Thyroid gland (tissue), 4 donors: ENCODE measurements around the gene CCBE1. TPM values are rescaled to one million over a fixed set of nuclear protein-coding genes. Genes with fewer than 3 reads are reported as not detected.

ENCODE experiments used
- DNase-seq, 2 donors: peaks; one replicate each; pipeline ENCODE4 v3.0.0-alpha.2; 2019
- H3K27ac ChIP-seq, 3 donors: fragments of 200-600 bp; sonication (generic); 1 replicate in 2 of 3; 2 replicates in 1 of 3; pipeline ENCODE4 v1.5.1; 2016 to 2019; ENCODE audit warnings: mild to moderate bottlenecking in 1 of 3, moderate library complexity in 1 of 3
- H3K27me3 ChIP-seq: fragments of 200-600 bp; sonication (generic); one replicate; pipeline ENCODE4 v1.5.1; 2019
- H3K36me3 ChIP-seq, 2 donors: fragments of 200-600 bp; sonication (generic); one replicate each; pipeline ENCODE4 v1.5.1; 2016 to 2019
- H3K4me1 ChIP-seq, 2 donors: fragments of 200-600 bp; sonication (generic); one replicate each; pipeline ENCODE4 v1.5.1; 2017 to 2019
- H3K4me3 ChIP-seq, 3 donors: fragments of 200-600 bp; sonication (generic); replicated peaks in 1 of 3; 1 replicate in 2 of 3; 2 replicates in 1 of 3; pipeline ENCODE4 v1.5.1; 2016; ENCODE audit warnings: mild to moderate bottlenecking in 1 of 3
- H3K9me3 ChIP-seq: fragments of 200-600 bp; sonication (generic); one replicate; pipeline ENCODE4 v1.5.1; 2017
- POLR2A ChIP-seq, 2 donors: fragments of 450-650 bp; IDR thresholded peaks; one replicate each; pipeline ENCODE4 v1.6.1; 2017; ENCODE audit warnings: antibody characterized with exemption in 2 of 2, mild to moderate bottlenecking in 2 of 2, moderate library complexity in 1 of 2
- WGBS, 2 donors: methylation state at CpG; one replicate each; pipeline ENCODE4 v1.1.5; 2017; 5-methylcytosine and 5-hydroxymethylcytosine counted together
- intact Hi-C: fragments of 100-400 bp; cut with DNase I; formaldehyde crosslinking; loops from one replicate; pipeline ENCODE4 v1.15.1; 2023
- total RNA-seq, 4 donors: library from RNA; depleted of rRNA; stranded (reverse); fragments of >200 nt; gene quantifications; one replicate each; pipeline ENCODE4 v1.2.3, GENCODE V29; 2016
- TF ChIP-seq, protein P1 (sequence below), 6 experiments: fragments of 200-600 bp in 3 of 6; fragments of 450-650 bp in 3 of 6; sonication (generic) in 3 of 6; IDR thresholded peaks; one replicate each; pipeline ENCODE4 v1.5.1; 2016 to 2019; ENCODE audit warnings: antibody characterized with exemption in 6 of 6, mild to moderate bottlenecking in 2 of 6, inconsistent platforms in 1 of 6, moderate library complexity in 1 of 6

The CCBE1 gene
- total RNA-seq, 4 donors from 2014 or later: 0.34 to 9.0 (median 1.1) TPM

DNA sequence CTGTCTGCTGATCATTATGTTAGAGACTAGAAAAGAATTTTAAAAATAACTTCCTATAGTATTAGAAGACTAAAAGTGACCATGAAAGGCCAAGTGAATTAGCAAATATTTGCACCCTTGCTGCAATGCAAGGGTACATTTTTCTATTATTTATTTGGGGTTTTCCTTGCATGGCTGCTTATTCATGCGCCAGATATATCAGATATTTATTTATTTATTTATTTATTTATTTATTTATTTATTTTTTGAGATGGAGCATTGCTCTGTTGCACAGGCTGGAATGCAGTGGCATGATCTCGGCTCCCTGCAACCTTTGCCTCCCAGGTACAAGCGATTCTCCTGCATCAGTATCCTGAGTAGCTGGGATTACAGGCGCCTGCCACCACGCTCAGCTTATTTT, 211.8 kb downstream of the CCBE1 start:
- 80 to 88% methylated on average over 5 of the region's 5 CpGs for whole genome bisulfite sequencing, 2 donors
- no peaks in the 10 kb centered on the region for H3K9me3 ChIP-seq
- H3K36me3 ChIP-seq: no peaks in the 10 kb centered on the region
- H3K27me3 ChIP-seq: no peaks in the 10 kb centered on the region
- DNase-seq: no peak
- no peaks in the 10 kb centered on the region for H3K4me1 ChIP-seq
- intact Hi-C loops: no loop called here
- no peak overlapping the region for H3K4me3 ChIP-seq
- no peak for TF ChIP-seq POLR2A (IDR thresholded peaks at IDR 0.05)
- TF ChIP-seq, protein P1, sequence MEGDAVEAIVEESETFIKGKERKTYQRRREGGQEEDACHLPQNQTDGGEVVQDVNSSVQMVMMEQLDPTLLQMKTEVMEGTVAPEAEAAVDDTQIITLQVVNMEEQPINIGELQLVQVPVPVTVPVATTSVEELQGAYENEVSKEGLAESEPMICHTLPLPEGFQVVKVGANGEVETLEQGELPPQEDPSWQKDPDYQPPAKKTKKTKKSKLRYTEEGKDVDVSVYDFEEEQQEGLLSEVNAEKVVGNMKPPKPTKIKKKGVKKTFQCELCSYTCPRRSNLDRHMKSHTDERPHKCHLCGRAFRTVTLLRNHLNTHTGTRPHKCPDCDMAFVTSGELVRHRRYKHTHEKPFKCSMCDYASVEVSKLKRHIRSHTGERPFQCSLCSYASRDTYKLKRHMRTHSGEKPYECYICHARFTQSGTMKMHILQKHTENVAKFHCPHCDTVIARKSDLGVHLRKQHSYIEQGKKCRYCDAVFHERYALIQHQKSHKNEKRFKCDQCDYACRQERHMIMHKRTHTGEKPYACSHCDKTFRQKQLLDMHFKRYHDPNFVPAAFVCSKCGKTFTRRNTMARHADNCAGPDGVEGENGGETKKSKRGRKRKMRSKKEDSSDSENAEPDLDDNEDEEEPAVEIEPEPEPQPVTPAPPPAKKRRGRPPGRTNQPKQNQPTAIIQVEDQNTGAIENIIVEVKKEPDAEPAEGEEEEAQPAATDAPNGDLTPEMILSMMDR (IDR thresholded peaks at IDR 0.05): no peak
- H3K27ac ChIP-seq: no peak overlapping the region

DNA sequence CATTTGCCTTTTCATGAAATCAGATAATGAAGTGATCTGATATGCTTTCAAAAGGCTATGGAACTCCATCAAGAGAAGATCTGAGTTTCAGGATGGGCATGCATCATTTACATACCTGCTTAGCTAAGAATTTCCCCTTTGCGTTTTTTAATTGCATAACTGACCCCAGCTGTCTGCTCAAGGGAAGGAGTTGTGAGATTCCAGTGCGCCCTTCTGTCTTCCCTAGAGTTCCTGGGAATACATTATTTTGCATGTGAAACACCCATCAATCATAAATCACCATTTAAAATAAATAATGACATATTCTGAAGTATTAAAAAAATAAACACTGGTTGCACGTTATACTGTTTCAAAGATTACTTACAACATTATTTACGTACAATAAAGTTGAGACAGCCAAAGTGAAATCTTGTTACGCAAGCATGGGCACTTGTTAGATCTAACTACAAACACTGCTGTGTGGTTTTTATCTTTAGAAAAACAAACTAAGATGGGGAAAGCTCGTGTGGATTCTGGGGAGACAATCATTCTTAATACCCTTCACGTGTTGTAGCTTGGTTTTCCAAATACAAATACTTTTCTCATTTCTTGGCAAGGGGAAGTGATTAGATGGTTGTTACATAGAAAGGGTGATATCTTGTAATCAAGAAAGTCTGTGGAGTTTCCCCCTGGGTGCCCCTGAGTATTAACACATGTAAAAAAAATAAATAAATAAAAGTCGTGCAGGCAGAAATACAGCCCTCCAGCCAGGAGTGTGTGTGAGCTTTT, 212.5 kb downstream of the CCBE1 start:
- Histone ChIP-seq H3K36me3 (no peaks in the 10 kb centered on the region), H3K9me3 (no peaks in the 10 kb centered on the region), H3K4me3 (no peak overlapping the region), H3K27me3 (no peaks in the 10 kb centered on the region), H3K27ac (no peak overlapping the region), H3K4me1 (no peaks in the 10 kb centered on the region)
- TF ChIP-seq, protein P1 (IDR thresholded peaks at IDR 0.05): no peak
- no peak for TF ChIP-seq POLR2A (IDR thresholded peaks at IDR 0.05)
- WGBS, 2 donors: 17 to 20% methylated on average over 8 of the region's 8 CpGs
- intact Hi-C loops: no loop called here
- DNase-seq: no peak

DNA sequence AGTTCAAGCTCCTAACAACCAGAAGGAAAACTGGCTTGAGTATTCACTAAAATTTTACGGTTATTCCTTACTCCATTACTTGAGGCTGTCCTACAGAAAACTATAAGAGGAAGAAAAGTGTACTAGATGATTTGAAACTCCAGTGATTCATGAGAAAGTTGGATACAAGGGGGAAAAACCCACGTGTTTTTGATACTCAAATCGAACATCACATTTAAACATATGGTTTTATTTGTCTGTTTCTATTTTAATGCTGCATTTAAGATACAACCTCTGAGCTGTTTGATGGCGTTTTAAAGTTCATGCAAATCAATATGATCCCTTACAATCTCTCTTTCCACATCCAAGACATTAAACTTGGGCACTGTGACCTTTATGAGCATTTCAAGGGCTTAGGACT, 213.1 kb downstream of the CCBE1 start:
- intact Hi-C loops: no loop called here
- Histone ChIP-seq H3K4me3 (no peak overlapping the region), H3K27ac (no peak overlapping the region), H3K9me3 (no peaks in the 10 kb centered on the region), H3K36me3 (no peaks in the 10 kb centered on the region), H3K27me3 (no peaks in the 10 kb centered on the region), H3K4me1 (no peaks in the 10 kb centered on the region)
- 71 to 76% methylated on average over 4 of the region's 4 CpGs for WGBS, 2 donors
- TF ChIP-seq, protein P1 (IDR thresholded peaks at IDR 0.05): no peak
- TF ChIP-seq POLR2A (IDR thresholded peaks at IDR 0.05): no peak
- no peak for DNase-seq

DNA sequence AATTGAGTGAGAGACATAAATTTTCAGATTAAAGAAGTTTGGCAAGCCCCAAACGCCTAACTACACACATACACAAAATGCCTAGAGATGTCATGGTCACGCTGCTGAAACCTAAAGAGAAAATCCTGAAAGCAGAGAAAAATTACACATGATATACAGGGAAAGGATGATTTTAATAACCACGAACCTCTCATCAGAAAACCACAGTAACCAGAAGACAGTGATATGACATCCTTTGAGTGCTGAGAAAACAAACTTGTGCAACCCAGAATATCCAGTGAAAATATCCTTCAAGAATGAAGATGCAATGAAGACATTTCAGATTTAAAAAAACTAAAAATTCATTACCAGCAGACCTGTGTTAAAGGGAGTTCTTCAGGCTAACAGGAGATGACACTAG, 215.8 kb downstream of the CCBE1 start:
- Histone ChIP-seq H3K36me3 (no peaks in the 10 kb centered on the region), H3K4me3 (no peak overlapping the region), H3K9me3 (no peaks in the 10 kb centered on the region), H3K4me1 (peaks cover 0 to 3% of the 10 kb centered on the region in 2 donors), H3K27ac (no peak overlapping the region), H3K27me3 (no peaks in the 10 kb centered on the region)
- no peak for TF ChIP-seq POLR2A (IDR thresholded peaks at IDR 0.05)
- TF ChIP-seq, protein P1 (IDR thresholded peaks at IDR 0.05): no peak
- WGBS, 2 donors: 76 to 87% methylated on average over 3 of the region's 3 CpGs
- no peak for DNase-seq
- intact Hi-C loops: no loop called here

DNA sequence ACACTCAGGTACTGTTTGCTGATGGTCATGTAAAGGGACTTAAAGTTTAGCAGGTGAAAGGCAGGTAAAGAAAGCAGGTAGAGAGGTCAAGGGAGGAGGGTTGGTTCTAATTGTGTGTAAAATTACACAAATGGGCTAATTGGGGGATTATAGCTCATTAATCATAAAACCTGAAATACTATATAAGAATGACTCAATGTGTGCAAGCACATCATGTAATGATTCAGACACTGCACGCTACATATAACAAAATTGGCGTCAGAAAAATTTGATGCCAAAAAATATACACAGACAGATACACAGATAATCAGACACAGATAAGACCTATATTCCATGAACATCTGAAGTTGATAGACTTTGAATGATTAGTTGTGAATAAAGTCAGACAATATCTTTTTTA, 217.4 kb downstream of the CCBE1 start:
- H3K27ac ChIP-seq: no peak overlapping the region
- intact Hi-C loops: no loop called here
- H3K27me3 ChIP-seq: no peaks in the 10 kb centered on the region
- peaks cover 0 to 3% of the 10 kb centered on the region in 2 donors for H3K4me1 ChIP-seq
- H3K4me3 ChIP-seq: no peak overlapping the region
- WGBS, 2 donors: 91 to 97% methylated on average over 2 of the region's 2 CpGs
- H3K9me3 ChIP-seq: no peaks in the 10 kb centered on the region
- DNase-seq: no peak
- H3K36me3 ChIP-seq: no peaks in the 10 kb centered on the region
- TF ChIP-seq, protein P1 (IDR thresholded peaks at IDR 0.05): no peak
- no peak for TF ChIP-seq POLR2A (IDR thresholded peaks at IDR 0.05)
